GM19043 (cell line): ENCODE results near the gene KLHL29.

ENCODE experiments used
- ATAC-seq: cut with Tn5 transposase; IDR thresholded peaks from one replicate; pipeline ENCODE4 v1.9.1; 2021; ENCODE audit warnings: low read depth; ENCODE audit not compliant: unreplicated experiment

KLHL29 gene

GRCh38 chr2:23685181-23685580, 300.2 kb downstream of the KLHL29 start:
- no peak for ATAC-seq

- no peak for ATAC-seq
Observed at GRCh38 chr2:23685706-23686105, 300.7 kb downstream of the KLHL29 start.

- no peak for ATAC-seq
Observed at GRCh38 chr2:23686405-23687029, 301.5 kb downstream of the KLHL29 start.

GRCh38 chr2:23687214-23687613, 302.2 kb downstream of the KLHL29 start:
- ATAC-seq: no peak

GRCh38 chr2:23687713-23688112, 302.7 kb downstream of the KLHL29 start:
- ATAC-seq: no peak

- ATAC-seq: no peak
Observed at GRCh38 chr2:23688486-23689130, 303.6 kb downstream of the KLHL29 start.

GRCh38 chr2:23689131-23689700, 304.2 kb downstream of the KLHL29 start:
- no peak for ATAC-seq

GRCh38 chr2:23689891-23690290, 304.9 kb downstream of the KLHL29 start:
- no peak for ATAC-seq

GRCh38 chr2:23690421-23691105, 305.6 kb downstream of the KLHL29 start:
- ATAC-seq: no peak

GRCh38 chr2:23691106-23691470, 306.1 kb downstream of the KLHL29 start:
- ATAC-seq: no peak

- ATAC-seq: no peak
Observed at GRCh38 chr2:23691565-23691964, 306.6 kb downstream of the KLHL29 start.

- ATAC-seq: no peak
Observed at GRCh38 chr2:23692263-23692662, 307.3 kb downstream of the KLHL29 start.

- ATAC-seq: no peak
Observed at GRCh38 chr2:23692851-23693605, 308.0 kb downstream of the KLHL29 start.

GRCh38 chr2:23693606-23693951, 308.6 kb downstream of the KLHL29 start:
- no peak for ATAC-seq

- ATAC-seq: no peak
Observed at GRCh38 chr2:23694058-23695045, 309.4 kb downstream of the KLHL29 start.

GRCh38 chr2:23695214-23695889, 310.4 kb downstream of the KLHL29 start:
- ATAC-seq: no peak

- ATAC-seq: no peak
Observed at GRCh38 chr2:23695890-23696751, 311.1 kb downstream of the KLHL29 start.

GRCh38 chr2:23696752-23697045, 311.7 kb downstream of the KLHL29 start:
- no peak for ATAC-seq
